Astrocyte (in vitro differentiated cells and primary cell): Measurements from ENCODE around the gene DHH. TPM values are rescaled to one million over a fixed set of nuclear protein-coding genes. Genes with fewer than 3 reads are reported as not detected.

Experiments
- DNase-seq: peaks from one replicate; pipeline ENCODE4 v3.0.0-alpha.2; 2010; ENCODE audit warnings: low read depth
- FAIRE-seq: peaks from 2 replicates; lab custom pipeline; 2011; peaks lifted over from hg19 to GRCh38; lab: Jason Lieb, UNC
- H2AFZ ChIP-seq: 2 replicates; pipeline ENCODE4 v1.6.0; 2012; ENCODE audit warnings: low read depth, low read length, inconsistent platforms
- H3K27ac ChIP-seq: 2 replicates; pipeline ENCODE4 v1.5.1; 2011; ENCODE audit warnings: low read depth, low read length, inconsistent platforms
- H3K27me3 ChIP-seq: 2 replicates; pipeline ENCODE4 v1.6.0; 2011; ENCODE audit warnings: low read length, inconsistent platforms; ENCODE audit not compliant: insufficient read depth
- H3K36me3 ChIP-seq: 2 replicates; pipeline ENCODE4 v1.5.1; 2011; ENCODE audit warnings: low read length, inconsistent platforms; ENCODE audit not compliant: insufficient read depth
- H3K4me1 ChIP-seq: 2 replicates; pipeline ENCODE4 v1.5.1; 2011; ENCODE audit warnings: low read length, inconsistent platforms; ENCODE audit not compliant: insufficient read depth
- H3K4me2 ChIP-seq: 2 replicates; pipeline ENCODE4 v1.6.0; 2012; ENCODE audit warnings: low read length, inconsistent platforms
- H3K4me3 ChIP-seq: 2 replicates; pipeline ENCODE4 v1.5.1; 2011; ENCODE audit warnings: low read depth, mild to moderate bottlenecking, low read length, inconsistent platforms; ENCODE audit not compliant: insufficient read depth
- H3K79me2 ChIP-seq: 2 replicates; pipeline ENCODE4 v1.6.0; 2012; ENCODE audit warnings: mild to moderate bottlenecking, low read length, inconsistent platforms; ENCODE audit not compliant: insufficient read depth
- H3K9ac ChIP-seq: 2 replicates; pipeline ENCODE4 v1.6.0; 2012; ENCODE audit warnings: mild to moderate bottlenecking, low read length, inconsistent platforms
- H3K9me3 ChIP-seq: 2 replicates; pipeline ENCODE4 v1.5.1; 2012; ENCODE audit warnings: low read depth, mild to moderate bottlenecking, low read length, inconsistent platforms; ENCODE audit not compliant: insufficient read depth
- H4K20me1 ChIP-seq: 2 replicates; pipeline ENCODE4 v1.6.0; 2012; ENCODE audit warnings: low read length, inconsistent platforms; ENCODE audit not compliant: insufficient read depth
- H3K27ac Mint-ChIP-seq: one replicate; pipeline ENCODE4 v1.8.0; 2021; ENCODE audit warnings: mild to moderate bottlenecking, mixed read lengths; ENCODE audit not compliant: unreplicated experiment
- H3K27me3 Mint-ChIP-seq: one replicate; pipeline ENCODE4 v1.8.0; 2021; ENCODE audit warnings: low read depth, mixed read lengths; ENCODE audit not compliant: unreplicated experiment
- H3K36me3 Mint-ChIP-seq: one replicate; pipeline ENCODE4 v1.8.0; 2021; ENCODE audit warnings: low read depth, mixed read lengths; ENCODE audit not compliant: unreplicated experiment
- H3K4me1 Mint-ChIP-seq: one replicate; pipeline ENCODE4 v1.8.0; 2021; ENCODE audit warnings: low read depth, mixed read lengths; ENCODE audit not compliant: unreplicated experiment
- H3K4me3 Mint-ChIP-seq: one replicate; pipeline ENCODE4 v1.8.0; 2021; ENCODE audit warnings: mild to moderate bottlenecking, moderate library complexity, mixed read lengths; ENCODE audit not compliant: unreplicated experiment
- H3K9me3 Mint-ChIP-seq: one replicate; pipeline ENCODE4 v1.8.0; 2021; ENCODE audit warnings: mild to moderate bottlenecking, mixed read lengths; ENCODE audit not compliant: unreplicated experiment
- CTCF ChIP-seq: IDR thresholded peaks from 2 replicates; pipeline ENCODE4 v1.5.1; 2011; ENCODE audit warnings: low read depth, mild to moderate bottlenecking, inconsistent platforms, low read length, moderate library complexity; ENCODE audit not compliant: insufficient read depth
- EZH2 ChIP-seq: IDR thresholded peaks from 2 replicates; pipeline ENCODE4 v1.6.1; 2012; ENCODE audit warnings: mild to moderate bottlenecking, low read length, inconsistent platforms; ENCODE audit not compliant: insufficient read depth
- total RNA-seq: library from RNA; stranded (reverse); gene quantifications from 2 replicates; pipeline ENCODE4 v1.2.1, GENCODE V29; 2021

The DHH gene
- total RNA-seq, 1 donor from 2014 or later = 0.16 TPM

GRCh38 chr12:49038291-49038955, 56.2 kb downstream of the DHH start:
- Histone ChIP-seq H3K27me3 (no peaks in the 10 kb centered on the region), H3K36me3 (peaks cover 57% of the 10 kb centered on the region)
- no peak overlapping the region for H3K27ac Mint-ChIP-seq

GRCh38 chr12:49037947-49038237, 56.7 kb downstream of the DHH start:
- H3K9me3 ChIP-seq = no peaks in the 10 kb centered on the region
- H3K4me1 ChIP-seq = no peaks in the 10 kb centered on the region
- peaks cover 27% of the 10 kb centered on the region for H3K79me2 ChIP-seq
- Mint-ChIP-seq H3K27ac (no peak overlapping the region), H3K36me3 (peaks cover 18% of the 10 kb centered on the region), H3K4me3 (no peak overlapping the region), H3K27me3 (no peaks in the 10 kb centered on the region), H3K4me1 (no peaks in the 10 kb centered on the region), H3K9me3 (no peaks in the 10 kb centered on the region)
- no peak overlapping the region for H2AFZ ChIP-seq
- H3K36me3 ChIP-seq = peaks cover 53% of the 10 kb centered on the region
- no peak overlapping the region for H3K4me3 ChIP-seq
- no peak overlapping the region for H3K27ac ChIP-seq
- H4K20me1 ChIP-seq = peaks cover 81% of the 10 kb centered on the region
- no peak for FAIRE-seq
- no peaks in the 10 kb centered on the region for H3K27me3 ChIP-seq
- TF ChIP-seq CTCF (no peak), EZH2 (no peak)
- no peak overlapping the region for H3K9ac ChIP-seq
- no peak for DNase-seq
- H3K4me2 ChIP-seq = no peak overlapping the region

More at GRCh38 chr12:49038291-49038955, 56.2 kb downstream of the DHH start:
- TF ChIP-seq EZH2 = no peak
- Mint-ChIP-seq H3K36me3 (peaks cover 20% of the 10 kb centered on the region), H3K4me3 (no peak overlapping the region), H3K27me3 (no peaks in the 10 kb centered on the region), H3K4me1 (no peaks in the 10 kb centered on the region), H3K9me3 (no peaks in the 10 kb centered on the region)
- no peak overlapping the region for H3K9ac ChIP-seq
- no peak overlapping the region for H3K4me2 ChIP-seq
- no peak overlapping the region for H3K27ac ChIP-seq
- DNase-seq = no peak
- H3K4me1 ChIP-seq = no peaks in the 10 kb centered on the region
- peaks cover 81% of the 10 kb centered on the region for H4K20me1 ChIP-seq
- no peak for FAIRE-seq
- H3K4me3 ChIP-seq = no peak overlapping the region
- H3K79me2 ChIP-seq = peaks cover 27% of the 10 kb centered on the region
- no peaks in the 10 kb centered on the region for H3K9me3 ChIP-seq
- H2AFZ ChIP-seq = no peak overlapping the region

GRCh38 chr12:49037111-49037946, 57.3 kb downstream of the DHH start:
- peaks cover 81% of the 10 kb centered on the region for H4K20me1 ChIP-seq
- H3K9me3 ChIP-seq = no peaks in the 10 kb centered on the region
- H3K9ac ChIP-seq = no peak overlapping the region
- H3K79me2 ChIP-seq = peaks cover 27% of the 10 kb centered on the region
- Mint-ChIP-seq H3K4me1 (no peaks in the 10 kb centered on the region), H3K9me3 (no peaks in the 10 kb centered on the region), H3K27me3 (no peaks in the 10 kb centered on the region), H3K4me3 (no peak overlapping the region), H3K27ac (no peak overlapping the region), H3K36me3 (peaks cover 18% of the 10 kb centered on the region)
- H3K4me2 ChIP-seq = no peak overlapping the region
- no peak overlapping the region for H3K4me3 ChIP-seq
- H3K4me1 ChIP-seq = no peaks in the 10 kb centered on the region
- no peak for TF ChIP-seq EZH2
- no peak for TF ChIP-seq CTCF
- FAIRE-seq = no peak
- H2AFZ ChIP-seq = no peak overlapping the region
- no peaks in the 10 kb centered on the region for H3K27me3 ChIP-seq
- no peak for DNase-seq
- H3K36me3 ChIP-seq = peaks cover 48% of the 10 kb centered on the region
- H3K27ac ChIP-seq = no peak overlapping the region

Other genes starting within 250 kb of the DHH start
- 66.7 and 77.1 TPM in 2 replicates for gene DDX23, start 242.6 kb downstream of the DHH start, total RNA-seq
- gene RND1, start 228.9 kb downstream of the DHH start, total RNA-seq = 2.2 and 2.4 TPM in 2 replicates
- gene FKBP11, start 169.3 kb downstream of the DHH start, total RNA-seq = 47.4 and 51.2 TPM in 2 replicates
- gene ARF3, start 137.3 kb downstream of the DHH start, total RNA-seq = 209 and 229 TPM in 2 replicates
- 0.79 and 1.1 TPM in 2 replicates for gene WNT10B, start 123.1 kb downstream of the DHH start, total RNA-seq
- not detected in 2 replicates for gene WNT1, start 116.5 kb downstream of the DHH start, total RNA-seq
- gene DDN, start 95.4 kb downstream of the DHH start, total RNA-seq = 0.50 and 0.55 TPM in 2 replicates
- 47.1 and 49.6 TPM in 2 replicates for gene PRKAG1, start 76.0 kb downstream of the DHH start, total RNA-seq
- gene KMT2D, start 34.0 kb downstream of the DHH start, total RNA-seq = 81.7 and 86.9 TPM in 2 replicates
- 1.3 and 1.9 TPM in 2 replicates for gene RHEBL1, start 24.8 kb downstream of the DHH start, total RNA-seq
- 58.7 and 61.0 TPM in 2 replicates for gene LMBR1L, start 16.0 kb upstream of the DHH start, total RNA-seq
- gene TUBA1B, start 36.6 kb upstream of the DHH start, total RNA-seq = 811 and 939 TPM in 2 replicates
- gene TUBA1A, start 94.3 kb upstream of the DHH start, total RNA-seq = 772 and 932 TPM in 2 replicates
- 345 and 408 TPM in 2 replicates for gene TUBA1C, start 170.3 kb upstream of the DHH start, total RNA-seq
- gene PRPH, start 200.3 kb upstream of the DHH start, total RNA-seq = not detected in 2 replicates
- gene TROAP, start 228.5 kb upstream of the DHH start, total RNA-seq = 2.2 and 2.7 TPM in 2 replicates
- 0.09 TPM in 1 of 2 replicates, not detected in the other for gene C1QL4, start 242.4 kb upstream of the DHH start, total RNA-seq